Bronchial epithelial cell (primary cell): Measurements from ENCODE around the gene TNFRSF13B. TPM values are rescaled to one million over a fixed set of nuclear protein-coding genes. Genes with fewer than 3 reads are reported as not detected.

ENCODE experiments used
- DNase-seq: peaks from one replicate; pipeline ENCODE4 v3.0.0-alpha.2; 2010; ENCODE audit warnings: low read depth
- FAIRE-seq: peaks from 2 replicates; lab custom pipeline; 2011; peaks lifted over from hg19 to GRCh38; lab: Jason Lieb, UNC
- H3K27me3 ChIP-seq: 2 replicates; pipeline ENCODE4 v1.5.1; 2011; ENCODE audit warnings: low read length; ENCODE audit not compliant: control insufficient read depth, insufficient read depth
- H3K36me3 ChIP-seq: 2 replicates; pipeline ENCODE4 v1.5.1; 2011; ENCODE audit warnings: low read length; ENCODE audit not compliant: control insufficient read depth, insufficient read depth
- H3K4me3 ChIP-seq: 2 replicates; pipeline ENCODE4 v1.5.1; 2011; ENCODE audit warnings: mild to moderate bottlenecking, low read depth, low read length, control low read depth
- CTCF ChIP-seq: IDR thresholded peaks from 2 replicates; pipeline ENCODE4 v1.5.1; 2011; ENCODE audit warnings: mild to moderate bottlenecking, moderate library complexity, low read length, control low read depth, inconsistent platforms; ENCODE audit not compliant: insufficient read depth, severe bottlenecking
- total RNA-seq: library from RNA; depleted of rRNA; stranded (reverse); fragments of >200 nt; gene quantifications from 2 replicates; pipeline ENCODE4 v1.2.1, GENCODE V29; 2014

The TNFRSF13B gene
- not detected in 2 replicates for total RNA-seq

- peak; percentile 40 for FAIRE-seq
- no peaks in the 10 kb centered on the region for H3K27me3 ChIP-seq
- DNase-seq: no peak
- H3K4me3 ChIP-seq: no peak within 1 kb of the TSS
- no peak for TF ChIP-seq CTCF
- H3K36me3 ChIP-seq: no peaks in the 10 kb centered on the region
Measured at GRCh38 chr17:16971458-16972338, at the start of gene TNFRSF13B. Gene TNFRSF13B, minus strand, starts transcription at chr17:16972118. Its CDS starts 43 bp downstream, at chr17:16972075.

GRCh38 chr17:17021194-17021863 is 49.4 kb upstream of the TNFRSF13B start:
- TF ChIP-seq CTCF: no peak
- DNase-seq: no peak
- no peak overlapping the region for H3K4me3 ChIP-seq
- H3K36me3 ChIP-seq: no peaks in the 10 kb centered on the region
- FAIRE-seq: peak; percentile 28
- no peaks in the 10 kb centered on the region for H3K27me3 ChIP-seq

GRCh38 chr17:17020821-17021193 is 48.9 kb upstream of the TNFRSF13B start:
- no peak for TF ChIP-seq CTCF
- Histone ChIP-seq H3K36me3 (no peaks in the 10 kb centered on the region), H3K4me3 (no peak overlapping the region), H3K27me3 (no peaks in the 10 kb centered on the region)
- FAIRE-seq (no peak), DNase-seq (no peak)

GRCh38 chr17:17019891-17020456 is 48.1 kb upstream of the TNFRSF13B start:
- no peak for TF ChIP-seq CTCF
- H3K27me3 ChIP-seq: no peaks in the 10 kb centered on the region
- FAIRE-seq (no peak), DNase-seq (peak; percentile 74)
- H3K4me3 ChIP-seq: no peak overlapping the region
- no peaks in the 10 kb centered on the region for H3K36me3 ChIP-seq

- no peaks in the 10 kb centered on the region for H3K36me3 ChIP-seq
- H3K27me3 ChIP-seq: no peaks in the 10 kb centered on the region
- DNase-seq (no peak), FAIRE-seq (no peak)
- H3K4me3 ChIP-seq: no peak overlapping the region
- TF ChIP-seq CTCF: no peak
Measured at GRCh38 chr17:17019430-17019762, 47.5 kb upstream of the TNFRSF13B start.
